Endothelial cell of umbilical vein (primary cell): ENCODE results near the gene CKS2. TPM values are rescaled to one million over a fixed set of nuclear protein-coding genes. Genes with fewer than 3 reads are reported as not detected.

Experiments
- BruUV-seq: library from RNA; stranded (reverse); fragments of 400-500 nt; replicated peaks from 2 replicates; lab custom pipeline; 2021; lab: Mats Ljungman, UMichigan
- CTCF ChIA-PET: fragments of 300-600, 350-600 bp; sonication (Branson Sonifier 250); formaldehyde crosslinking; loops from one replicate; lab custom pipeline; 2021; ENCODE audit warnings: antibody characterized with exemption, inconsistent platforms; lab: Charles Lee
- POLR2A ChIA-PET: fragments of 300-600, 350-600 bp; sonication (Branson Sonifier 250); formaldehyde crosslinking; loops from one replicate; lab custom pipeline; 2021; ENCODE audit warnings: antibody characterized with exemption, inconsistent platforms; lab: Charles Lee
- DNase-seq: peaks from one replicate; pipeline ENCODE4 v3.0.0-alpha.2; 2011; ENCODE audit warnings: low read depth, low spot score
- FAIRE-seq: peaks from 2 replicates; lab custom pipeline; 2011; peaks lifted over from hg19 to GRCh38; lab: Jason Lieb, UNC
- H2AFZ ChIP-seq: 2 replicates; pipeline ENCODE4 v1.6.0; 2012; ENCODE audit warnings: low read depth, low read length, control low read depth, inconsistent platforms
- H3K27ac ChIP-seq: 2 replicates; pipeline ENCODE4 v1.5.1; 2011; ENCODE audit warnings: low read depth, mild to moderate bottlenecking, control low read depth, low read length, moderate library complexity; ENCODE audit not compliant: insufficient read depth
- H3K27me3 ChIP-seq, 2 experiments: 2 replicates each; pipeline versions ENCODE4 v1.6.0 to v1.6.1; 2011; ENCODE audit warnings: low read length in 2 of 2, mixed read lengths in 1 of 2; ENCODE audit not compliant: control insufficient read depth in 2 of 2, insufficient read depth in 2 of 2
- H3K36me3 ChIP-seq, 2 experiments: 2 replicates in 1 of 2; 3 replicates in 1 of 2; pipeline ENCODE4 v1.5.1; 2011; ENCODE audit warnings: low read length in 2 of 2, mild to moderate bottlenecking in 1 of 2, moderate library complexity in 1 of 2; ENCODE audit not compliant: control insufficient read depth in 2 of 2, insufficient read depth in 2 of 2; ENCODE audit errors: extremely low read depth in 1 of 2
- H3K4me1 ChIP-seq: 3 replicates; pipeline ENCODE4 v1.5.1; 2011; ENCODE audit warnings: mild to moderate bottlenecking, low read length; ENCODE audit not compliant: control insufficient read depth, insufficient read depth; ENCODE audit errors: extremely low read depth
- H3K4me2 ChIP-seq: 2 replicates; pipeline ENCODE4 v1.6.1; 2011; ENCODE audit warnings: low read length, control low read depth, mixed read lengths; ENCODE audit not compliant: insufficient read depth
- H3K4me3 ChIP-seq, 3 experiments: fragments of 200-600 bp in 1 of 3; sonication (generic), shearing (Covaris generic) in 1 of 3; replicated peaks in 1 of 3; 2 replicates each; pipeline ENCODE4 v1.5.1; 2011 to 2016; ENCODE audit warnings: control low read depth in 3 of 3, low read length in 3 of 3, mild to moderate bottlenecking in 2 of 3, inconsistent platforms in 1 of 3, low read depth in 1 of 3, moderate library complexity in 1 of 3; ENCODE audit not compliant: insufficient read depth in 1 of 3
- H3K79me2 ChIP-seq: 2 replicates; pipeline ENCODE4 v1.6.0; 2012; ENCODE audit warnings: low read length, inconsistent platforms; ENCODE audit not compliant: control insufficient read depth, insufficient read depth
- H3K9ac ChIP-seq: replicated peaks from 2 replicates; pipeline ENCODE3; 2011; ENCODE audit warnings: low read length, control low read depth; ENCODE audit not compliant: insufficient read depth; ENCODE audit errors: extremely low read depth
- H3K9me1 ChIP-seq: replicated peaks from 3 replicates; pipeline ENCODE4 v1.6.0; 2011; ENCODE audit warnings: mild to moderate bottlenecking, low read length; ENCODE audit not compliant: control insufficient read depth, insufficient read depth; ENCODE audit errors: extremely low read depth
- H3K9me3 ChIP-seq: replicated peaks from 2 replicates; pipeline ENCODE4 v1.5.1; 2012; ENCODE audit warnings: low read length, inconsistent platforms; ENCODE audit not compliant: control insufficient read depth, insufficient read depth
- H4K20me1 ChIP-seq: replicated peaks from 2 replicates; pipeline ENCODE3; 2011; ENCODE audit warnings: mild to moderate bottlenecking, low read length; ENCODE audit not compliant: control insufficient read depth, insufficient read depth; ENCODE audit errors: extremely low read depth
- EZH2 ChIP-seq: IDR thresholded peaks from 2 replicates; pipeline ENCODE4 v1.6.1; 2012; ENCODE audit warnings: borderline replicate concordance, low read depth, mild to moderate bottlenecking, moderate library complexity, low read length, inconsistent platforms; ENCODE audit not compliant: severe bottlenecking
- GATA2 ChIP-seq: IDR thresholded peaks from 2 replicates; pipeline ENCODE4 v1.7.0; 2011; ENCODE audit warnings: low read depth, mild to moderate bottlenecking, moderate library complexity, mixed read lengths, low read length; ENCODE audit not compliant: insufficient read length, insufficient read depth
- POLR2A ChIP-seq: IDR thresholded peaks from 2 replicates; pipeline ENCODE4 v1.6.1; 2012; ENCODE audit warnings: low read depth, mild to moderate bottlenecking, control low read depth, low read length
- POLR2AphosphoS5 ChIP-seq: IDR thresholded peaks from 2 replicates; pipeline ENCODE4 v1.6.1; 2012; ENCODE audit warnings: low read depth, mild to moderate bottlenecking, control low read depth, low read length, moderate library complexity; ENCODE audit not compliant: insufficient read depth
- dilution Hi-C: fragments of 300-500 bp; cut with MboI; formaldehyde crosslinking; loops from one replicate; pipeline ENCODE4 v1.15.0; 2019; ENCODE audit warnings: low sequenced_read_pairs; ENCODE audit not compliant: extremely low pct_ligation_motif_present
- intact Hi-C: fragments of 100-400 bp; cut with micrococcal nuclease; formaldehyde crosslinking; loops from one replicate; pipeline ENCODE4 v1.10.0; 2022
- polyA plus RNA-seq, 4 experiments: library from polyadenylated mRNA; depleted of rRNA in 3 of 4; stranded (reverse) in 3 of 4; unstranded in 1 of 4; fragments of >200 nt; gene quantifications; 2 replicates each; pipeline versions ENCODE4 v1.2.1 to v1.2.3, GENCODE V29; 2011 to 2012; ENCODE audit warnings: missing spikeins in 1 of 4
- total RNA-seq: library from RNA; stranded (reverse); gene quantifications from 2 replicates; pipeline ENCODE4 v1.2.3, GENCODE V29; 2021

Gene CKS2
- total and polyA plus RNA-seq, 2 donors (not counting 3 experiments of a cell fraction or from before 2014, with no cell fraction given), result 153 to 269 TPM

DNA sequence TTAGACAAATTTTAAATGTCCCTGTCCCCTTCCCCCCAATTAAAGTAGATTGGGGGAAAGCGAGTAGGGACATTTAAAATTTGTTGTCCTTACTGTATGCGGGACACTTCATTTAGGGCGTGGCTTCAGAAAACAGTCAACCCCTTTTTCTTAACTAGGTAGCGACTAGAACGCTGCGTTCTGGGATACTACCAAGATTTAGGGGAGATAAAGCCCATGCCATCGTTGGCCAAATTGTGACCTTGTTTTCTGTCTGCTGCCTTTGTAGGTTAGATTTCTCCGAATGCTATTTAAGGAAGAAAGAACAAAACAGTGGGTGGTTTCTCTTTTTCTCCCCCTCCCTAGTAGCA is 1.2 kb downstream of the CKS2 start:
- no TSS peak for BruUV-seq

GRCh38 chr9:89313842-89314241 is 2.8 kb downstream of the CKS2 start:
- H3K27ac ChIP-seq, result peak overlapping the region; percentile 21
- no peaks in the 10 kb centered on the region for H3K9me1 ChIP-seq
- no peaks in the 10 kb centered on the region for H3K27me3 ChIP-seq
- peaks cover 2 to 21% of the 10 kb centered on the region in 2 experiments for H3K36me3 ChIP-seq
- TF ChIP-seq POLR2A (peak; percentile 2), EZH2 (no peak)
- peak overlapping the region; percentile 97 for H3K4me2 ChIP-seq
- H3K4me3 ChIP-seq, result peak overlapping the region; percentile 5 to 98 (median 97)
- DNase-seq (no peak), FAIRE-seq (no peak)
- H3K9me3 ChIP-seq, result no peaks in the 10 kb centered on the region
- H4K20me1 ChIP-seq, result no peaks in the 10 kb centered on the region
- intact Hi-C loops (loop anchor here (5.0 to 10.0 kb wide), 2 partner anchors 501 to 927 kb away; partner anchors contain the start of gene SPIN1), dilution Hi-C loops (no loop called here)
- H2AFZ ChIP-seq, result no peak overlapping the region
- ChIA-PET POLR2A (no interaction called here), CTCF (interaction anchor here (0.9 to 1.3 kb wide), 3 partner anchors 35 to 235 kb away, joined by 3 to 5 read pairs (median 5); no protein-coding TSS in a partner anchor)
- BruUV-seq, result no TSS peak
- peak overlapping the region; percentile 94 for H3K9ac ChIP-seq
- peaks cover 63% of the 10 kb centered on the region for H3K79me2 ChIP-seq
- H3K4me1 ChIP-seq, result peaks cover 38% of the 10 kb centered on the region

More for the DNA sequence above, 1.2 kb downstream of the CKS2 start:
- peaks cover 0 to 18% of the 10 kb centered on the region in 2 experiments for H3K36me3 ChIP-seq
- H2AFZ ChIP-seq, result peak overlapping the region; percentile 49
- H4K20me1 ChIP-seq, result no peaks in the 10 kb centered on the region
- no peak for FAIRE-seq
- peak overlapping the region; percentile 97 for H3K4me2 ChIP-seq
- DNase-seq, result peak; percentile 59
- dilution Hi-C loops (no loop called here), intact Hi-C loops (loop anchor here (5.0 to 10.0 kb wide), 2 partner anchors 503 to 925 kb away; partner anchors contain the start of gene SPIN1)
- H3K9ac ChIP-seq, result peak overlapping the region; percentile 94
- peak overlapping the region; percentile 70 to 98 (median 97) for H3K4me3 ChIP-seq
- H3K4me1 ChIP-seq, result peaks cover 28% of the 10 kb centered on the region
- H3K27ac ChIP-seq, result peak overlapping the region; percentile 85
- no peaks in the 10 kb centered on the region for H3K9me3 ChIP-seq
- no peaks in the 10 kb centered on the region for H3K9me1 ChIP-seq
- peaks cover 61% of the 10 kb centered on the region for H3K79me2 ChIP-seq
- ChIA-PET POLR2A (interaction anchor here (0.8 kb wide), 1 partner anchor 159 kb away, joined by 3 read pairs; no protein-coding TSS in a partner anchor), CTCF (interaction anchor here (1.0 kb wide), 1 partner anchor 237 kb away, joined by 4 read pairs; no protein-coding TSS in a partner anchor)
- peak; percentile 42 for TF ChIP-seq GATA2
- TF ChIP-seq POLR2AphosphoS5, result no peak
- H3K27me3 ChIP-seq, result no peaks in the 10 kb centered on the region
